Measurements from ENCODE around the gene PCDH10.
A peak's percentile ranks its signal among the peaks of the same experiment; 100 is the strongest.

Gene PCDH10

GRCh38 chr4:133145241-133145640 lies 3.9 kb upstream of the PCDH10 start:
- no peak for DNase-seq
- Mint-ChIP-seq H3K27ac (no peak overlapping the region), H3K4me1 (ENCODE audit: low read depth in 2 of 2) (peaks cover 3 to 4% of the 10 kb centered on the region in 2 donors), H3K9me3 (no peaks in the 10 kb centered on the region), H3K27me3 (peaks cover 31 to 45% of the 10 kb centered on the region in 2 donors), H3K36me3 (ENCODE audit: insufficient read depth) (no peaks in the 10 kb centered on the region), H3K4me3 (no peak overlapping the region)
- ATAC-seq (replicated peaks): no peak

GRCh38 chr4:133145758-133146573 lies 3.1 kb upstream of the PCDH10 start:
- H3K4me1 Mint-ChIP-seq (ENCODE audit: low read depth in 2 of 2): peaks cover 3 to 4% of the 10 kb centered on the region in 2 donors

GRCh38 chr4:133146574-133147241 lies 2.4 kb upstream of the PCDH10 start:
- DNase-seq (no peak), ATAC-seq (replicated peaks) (no peak)
- Mint-ChIP-seq H3K4me3 (no peak overlapping the region), H3K36me3 (ENCODE audit: insufficient read depth) (no peaks in the 10 kb centered on the region), H3K27me3 (peaks cover 34 to 55% of the 10 kb centered on the region in 2 donors), H3K4me1 (ENCODE audit: low read depth in 2 of 2) (peaks cover 3 to 4% of the 10 kb centered on the region in 2 donors), H3K9me3 (no peaks in the 10 kb centered on the region), H3K27ac (no peak overlapping the region)

More at GRCh38 chr4:133145758-133146573, 3.1 kb upstream of the PCDH10 start:
- no peak overlapping the region for H3K4me3 Mint-ChIP-seq
- H3K27me3 Mint-ChIP-seq: peaks cover 34 to 52% of the 10 kb centered on the region in 2 donors
- DNase-seq (no peak), ATAC-seq (replicated peaks) (no peak)
- no peaks in the 10 kb centered on the region for H3K36me3 Mint-ChIP-seq (ENCODE audit: insufficient read depth)
- no peaks in the 10 kb centered on the region for H3K9me3 Mint-ChIP-seq
- no peak overlapping the region for H3K27ac Mint-ChIP-seq

- Mint-ChIP-seq H3K27me3 (peaks cover 34 to 57% of the 10 kb centered on the region in 2 donors), H3K36me3 (ENCODE audit: insufficient read depth) (no peaks in the 10 kb centered on the region), H3K4me3 (no peak overlapping the region), H3K9me3 (peaks cover 0 to 2% of the 10 kb centered on the region in 2 donors), H3K4me1 (ENCODE audit: low read depth in 2 of 2) (peaks cover 3 to 4% of the 10 kb centered on the region in 2 donors), H3K27ac (no peak overlapping the region)
- DNase-seq (no peak), ATAC-seq (replicated peaks) (no peak)
These were observed 1.7 kb upstream of the PCDH10 start for GRCh38 chr4:133147286-133147821.

GRCh38 chr4:133147921-133148689 lies 989 bp upstream of the PCDH10 start:
- H3K9me3 Mint-ChIP-seq: peaks cover 5 to 9% of the 10 kb centered on the region in 2 donors
- peaks cover 34 to 65% of the 10 kb centered on the region in 2 donors for H3K27me3 Mint-ChIP-seq
- no peak overlapping the region for H3K27ac Mint-ChIP-seq
- H3K36me3 Mint-ChIP-seq (ENCODE audit: insufficient read depth): no peaks in the 10 kb centered on the region
- peaks cover 3 to 4% of the 10 kb centered on the region in 2 donors for H3K4me1 Mint-ChIP-seq (ENCODE audit: low read depth in 2 of 2)
- no peak for ATAC-seq (replicated peaks)
- H3K4me3 Mint-ChIP-seq: no peak overlapping the region
- no peak for DNase-seq

- H3K27ac Mint-ChIP-seq: no peak overlapping the region
- H3K9me3 Mint-ChIP-seq: peaks cover 5 to 10% of the 10 kb centered on the region in 2 donors
- H3K27me3 Mint-ChIP-seq: peaks cover 34 to 67% of the 10 kb centered on the region in 2 donors
- ATAC-seq (replicated peaks) (no peak), DNase-seq (no peak)
- peaks cover 3 to 4% of the 10 kb centered on the region in 2 donors for H3K4me1 Mint-ChIP-seq (ENCODE audit: low read depth in 2 of 2)
- H3K36me3 Mint-ChIP-seq (ENCODE audit: insufficient read depth): no peaks in the 10 kb centered on the region
- peak overlapping the region in 1 of 2 donors; percentile 3 for H3K4me3 Mint-ChIP-seq
These were observed 236 bp downstream of the PCDH10 start for GRCh38 chr4:133149364-133149695.

GRCh38 chr4:133149932-133150471 lies 908 bp downstream of the PCDH10 start:
- peaks cover 34 to 67% of the 10 kb centered on the region in 2 donors for H3K27me3 Mint-ChIP-seq
- H3K36me3 Mint-ChIP-seq (ENCODE audit: insufficient read depth): no peaks in the 10 kb centered on the region
- ATAC-seq (replicated peaks) (no peak), DNase-seq (no peak)
- peaks cover 5 to 10% of the 10 kb centered on the region in 2 donors for H3K9me3 Mint-ChIP-seq
- no peak overlapping the region for H3K27ac Mint-ChIP-seq
- peaks cover 3 to 4% of the 10 kb centered on the region in 2 donors for H3K4me1 Mint-ChIP-seq (ENCODE audit: low read depth in 2 of 2)
- H3K4me3 Mint-ChIP-seq: no peak overlapping the region

GRCh38 chr4:133150486-133151340 lies 1.6 kb downstream of the PCDH10 start:
- no peak for ATAC-seq (replicated peaks)
- H3K4me3 Mint-ChIP-seq: no peak overlapping the region
- no peak overlapping the region for H3K27ac Mint-ChIP-seq
- peaks cover 5 to 10% of the 10 kb centered on the region in 2 donors for H3K9me3 Mint-ChIP-seq
- H3K36me3 Mint-ChIP-seq (ENCODE audit: insufficient read depth): no peaks in the 10 kb centered on the region
- no peak for DNase-seq
- peaks cover 34 to 67% of the 10 kb centered on the region in 2 donors for H3K27me3 Mint-ChIP-seq
- peaks cover 3 to 4% of the 10 kb centered on the region in 2 donors for H3K4me1 Mint-ChIP-seq (ENCODE audit: low read depth in 2 of 2)

- Mint-ChIP-seq H3K27ac (no peak overlapping the region), H3K27me3 (peaks cover 34 to 61% of the 10 kb centered on the region in 2 donors), H3K9me3 (peaks cover 5 to 10% of the 10 kb centered on the region in 2 donors), H3K4me3 (no peak overlapping the region), H3K36me3 (ENCODE audit: insufficient read depth) (no peaks in the 10 kb centered on the region), H3K4me1 (ENCODE audit: low read depth in 2 of 2) (peaks cover 3 to 4% of the 10 kb centered on the region in 2 donors)
- no peak for ATAC-seq (replicated peaks)
- no peak for DNase-seq
These were observed 2.2 kb downstream of the PCDH10 start for GRCh38 chr4:133151341-133151690.

- H3K9me3 Mint-ChIP-seq: peaks cover 5 to 10% of the 10 kb centered on the region in 2 donors
- H3K36me3 Mint-ChIP-seq (ENCODE audit: insufficient read depth): no peaks in the 10 kb centered on the region
- DNase-seq (no peak), ATAC-seq (replicated peaks) (no peak)
- no peak overlapping the region for H3K27ac Mint-ChIP-seq
- H3K27me3 Mint-ChIP-seq: peaks cover 33 to 56% of the 10 kb centered on the region in 2 donors
- H3K4me3 Mint-ChIP-seq: no peak overlapping the region
- peaks cover 3 to 4% of the 10 kb centered on the region in 2 donors for H3K4me1 Mint-ChIP-seq (ENCODE audit: low read depth in 2 of 2)
These were observed 2.7 kb downstream of the PCDH10 start for GRCh38 chr4:133151691-133152329.

GRCh38 chr4:133152330-133152821 lies 3.3 kb downstream of the PCDH10 start:
- no peaks in the 10 kb centered on the region for H3K36me3 Mint-ChIP-seq (ENCODE audit: insufficient read depth)
- no peak overlapping the region for H3K4me3 Mint-ChIP-seq
- no peak overlapping the region for H3K27ac Mint-ChIP-seq
- H3K4me1 Mint-ChIP-seq (ENCODE audit: low read depth in 2 of 2): peaks cover 0 to 3% of the 10 kb centered on the region in 2 donors
- H3K9me3 Mint-ChIP-seq: peaks cover 5 to 10% of the 10 kb centered on the region in 2 donors
- no peak for ATAC-seq (replicated peaks)
- no peak for DNase-seq
- peaks cover 27 to 51% of the 10 kb centered on the region in 2 donors for H3K27me3 Mint-ChIP-seq

Measured in effector memory CD8-positive, alpha-beta T cell (primary cell).